ENCODE results near the gene ZGPAT. TPM values are rescaled to one million over a fixed set of nuclear protein-coding genes. Genes with fewer than 3 reads are reported as not detected.

ZGPAT gene
- total RNA-seq, 1 donor from 2014 or later = 27.2 TPM

DNA sequence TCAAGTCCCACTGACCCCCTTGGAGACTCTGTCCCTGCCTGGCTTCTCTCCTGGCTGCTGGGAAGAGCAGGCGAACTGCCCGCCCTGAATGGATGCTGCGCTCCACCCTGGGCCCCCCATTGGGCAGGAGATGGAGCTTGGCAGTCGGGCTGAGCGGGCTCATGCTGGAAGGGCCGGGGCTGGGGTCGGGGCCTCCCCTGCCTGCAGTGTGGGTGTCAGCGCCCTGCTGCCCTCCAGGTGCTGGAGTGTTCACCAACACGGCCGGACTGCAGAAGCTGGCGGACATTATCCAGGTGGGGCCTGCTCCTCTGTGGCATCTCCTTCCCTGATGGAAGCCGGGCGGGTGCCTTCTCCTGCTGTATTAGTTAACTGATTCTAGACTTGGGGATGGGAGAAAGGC, 27.4 kb upstream of the ZGPAT start:
- peaks cover 23% of the 10 kb centered on the region for H3K4me1 ChIP-seq
- no peak overlapping the region for H3K4me3 ChIP-seq
- H3K9me3 ChIP-seq = no peaks in the 10 kb centered on the region
- peaks cover 41% of the 10 kb centered on the region for H3K36me3 ChIP-seq
- ATAC-seq (no peak), DNase-seq (no peak)
- H3K27ac ChIP-seq = no peak overlapping the region
- intact Hi-C loops (cut with DNase I) = no loop called here
- no peak for TF ChIP-seq CTCF (IDR thresholded peaks at IDR 0.05)
- no peaks in the 10 kb centered on the region for H3K27me3 ChIP-seq (ENCODE audit: low read depth)

DNA sequence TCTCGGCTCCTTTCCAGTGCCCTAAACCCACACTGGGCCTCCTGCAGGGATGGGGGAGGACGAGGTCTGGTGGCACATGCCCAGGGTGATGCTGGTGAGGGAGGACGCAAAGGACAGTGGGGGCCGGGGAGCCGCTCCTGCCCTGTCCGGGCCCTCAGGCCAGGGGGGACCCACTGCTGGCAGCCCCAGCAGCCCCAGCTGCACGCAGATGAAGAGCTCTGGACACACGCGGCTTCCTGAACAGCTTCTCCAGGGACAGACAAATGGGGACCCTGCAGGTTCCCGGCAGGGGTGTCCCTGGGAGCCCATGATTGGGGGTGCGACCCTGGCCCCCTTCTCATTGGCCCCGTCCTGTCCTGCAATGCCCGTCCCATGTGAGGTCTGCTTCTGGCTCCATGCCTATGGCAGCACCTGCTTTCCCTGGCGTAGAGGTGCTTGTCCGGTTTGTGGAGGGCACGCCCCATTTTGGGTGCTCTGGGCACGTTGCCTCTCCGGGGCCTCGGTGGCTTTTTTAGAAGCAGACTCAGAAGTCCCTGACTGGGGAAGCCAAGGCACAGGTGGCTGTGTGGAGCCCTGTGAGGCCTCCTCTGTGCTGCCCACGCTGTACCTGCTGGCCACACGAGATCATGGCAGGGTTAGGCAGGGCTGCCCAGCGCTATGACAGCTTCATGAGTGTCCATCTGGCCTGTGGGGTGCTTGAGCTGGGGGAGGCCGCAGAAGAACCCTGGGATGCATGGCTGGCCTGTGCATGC, 26.8 kb upstream of the ZGPAT start:
- no peak overlapping the region for H3K4me3 ChIP-seq
- ATAC-seq = no peak
- H3K9me3 ChIP-seq = no peaks in the 10 kb centered on the region
- no peak for TF ChIP-seq CTCF (IDR thresholded peaks at IDR 0.05)
- intact Hi-C loops (cut with DNase I) = no loop called here
- no peak for DNase-seq
- peaks cover 35% of the 10 kb centered on the region for H3K36me3 ChIP-seq
- no peaks in the 10 kb centered on the region for H3K27me3 ChIP-seq (ENCODE audit: low read depth)
- peaks cover 29% of the 10 kb centered on the region for H3K4me1 ChIP-seq
- no peak overlapping the region for H3K27ac ChIP-seq

- Histone ChIP-seq H3K27ac (peak overlapping the region; percentile 72), H3K36me3 (peaks cover 30% of the 10 kb centered on the region), H3K27me3 (ENCODE audit: low read depth) (no peaks in the 10 kb centered on the region), H3K9me3 (no peaks in the 10 kb centered on the region), H3K4me3 (no peak overlapping the region), H3K4me1 (peaks cover 35% of the 10 kb centered on the region)
- DNase-seq (no peak), ATAC-seq (no peak)
- no peak for TF ChIP-seq CTCF (IDR thresholded peaks at IDR 0.05)
- intact Hi-C loops (cut with DNase I) = no loop called here
Measured at GRCh38 chr20:63681609-63682142, 26.2 kb upstream of the ZGPAT start.

DNA sequence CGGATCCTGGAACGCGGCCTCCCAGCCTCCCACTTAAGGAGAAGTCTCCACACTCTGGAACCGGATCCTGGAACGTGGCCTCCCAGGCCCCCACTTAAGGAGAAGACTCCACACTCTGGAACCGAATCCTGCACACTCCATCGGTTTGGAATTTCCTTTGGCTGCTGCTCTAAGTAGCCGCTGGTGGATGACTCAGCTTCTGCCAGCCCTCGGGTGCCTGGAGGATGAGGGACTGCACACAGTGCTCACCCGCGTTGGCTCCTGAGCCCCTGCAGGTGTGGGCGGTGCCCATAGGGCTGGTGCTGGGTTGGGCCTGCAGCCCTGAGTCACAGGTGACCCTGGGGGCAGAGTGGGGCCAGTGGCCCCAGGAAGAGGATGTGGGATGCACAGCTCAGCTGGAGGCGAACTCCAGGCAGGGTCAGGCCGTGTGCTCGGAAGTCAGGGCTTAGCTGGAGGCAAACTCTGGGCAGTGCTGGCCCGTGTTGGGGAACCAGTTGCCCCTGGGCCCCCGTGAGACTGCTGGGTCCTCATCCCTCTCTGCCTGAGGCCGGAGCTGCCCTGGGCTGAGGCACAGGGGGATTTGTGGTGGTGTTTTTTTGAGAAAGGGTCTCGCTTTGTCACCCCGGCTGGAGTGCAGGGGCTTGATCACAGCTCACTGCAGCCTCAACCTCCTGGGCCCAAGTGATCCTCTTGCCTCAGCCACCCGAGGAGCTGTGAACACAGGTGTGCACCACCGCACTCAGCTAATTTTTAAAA, 25.3 kb upstream of the ZGPAT start:
- Histone ChIP-seq H3K4me3 (no peak overlapping the region), H3K27ac (peak overlapping the region; percentile 72), H3K4me1 (peaks cover 44% of the 10 kb centered on the region), H3K9me3 (no peaks in the 10 kb centered on the region), H3K27me3 (ENCODE audit: low read depth) (no peaks in the 10 kb centered on the region), H3K36me3 (peaks cover 24% of the 10 kb centered on the region)
- peak; percentile 68 to 73 for ATAC-seq
- no peak for TF ChIP-seq CTCF (IDR thresholded peaks at IDR 0.05)
- intact Hi-C loops (cut with DNase I) = no loop called here
- no peak for DNase-seq

GRCh38 chr20:63685269-63686026, 22.4 kb upstream of the ZGPAT start:
- ATAC-seq (no peak), DNase-seq (no peak)
- peaks cover 2% of the 10 kb centered on the region for H3K36me3 ChIP-seq

More at GRCh38 chr20:63685269-63686026, 22.4 kb upstream of the ZGPAT start:
- Histone ChIP-seq H3K27me3 (ENCODE audit: low read depth) (no peaks in the 10 kb centered on the region), H3K9me3 (no peaks in the 10 kb centered on the region), H3K27ac (peak overlapping the region; percentile 93), H3K4me3 (no peak overlapping the region), H3K4me1 (peaks cover 61% of the 10 kb centered on the region)
- intact Hi-C loops (cut with DNase I) = no loop called here
- no peak for TF ChIP-seq CTCF (IDR thresholded peaks at IDR 0.05)

All from lower lobe of right lung (tissue), 2 donors.